GM12801 (cell line): ENCODE measurements around the gene TMEM63A.

Experiments used
- TF ChIP-seq, protein P1 (sequence below): IDR thresholded peaks from one replicate; pipeline ENCODE4 v1.5.1; 2011; ENCODE audit warnings: control low read depth; ENCODE audit not compliant: insufficient read length; ENCODE audit errors: extremely low read depth

The TMEM63A gene

DNA sequence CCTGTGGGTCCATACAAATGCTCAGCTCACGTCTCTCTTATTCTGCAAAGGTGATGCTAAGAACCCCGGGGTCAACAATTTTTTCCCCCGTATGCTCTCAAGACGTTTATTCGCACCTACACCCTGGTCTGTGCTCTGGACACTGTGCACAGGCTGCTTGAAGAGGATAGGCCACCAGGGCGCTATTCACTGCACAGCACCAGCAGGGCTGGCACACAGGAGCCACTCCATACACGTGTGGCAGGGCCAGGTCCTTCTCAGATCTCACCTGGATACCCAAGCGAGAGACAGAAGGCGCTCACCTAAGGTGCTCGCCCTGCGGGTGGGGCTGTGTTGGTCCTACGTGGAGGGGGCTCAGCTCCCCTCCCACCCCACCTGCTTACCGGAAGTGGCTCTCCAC lies 16.7 kb downstream of the TMEM63A start:
- TF ChIP-seq, protein P1, sequence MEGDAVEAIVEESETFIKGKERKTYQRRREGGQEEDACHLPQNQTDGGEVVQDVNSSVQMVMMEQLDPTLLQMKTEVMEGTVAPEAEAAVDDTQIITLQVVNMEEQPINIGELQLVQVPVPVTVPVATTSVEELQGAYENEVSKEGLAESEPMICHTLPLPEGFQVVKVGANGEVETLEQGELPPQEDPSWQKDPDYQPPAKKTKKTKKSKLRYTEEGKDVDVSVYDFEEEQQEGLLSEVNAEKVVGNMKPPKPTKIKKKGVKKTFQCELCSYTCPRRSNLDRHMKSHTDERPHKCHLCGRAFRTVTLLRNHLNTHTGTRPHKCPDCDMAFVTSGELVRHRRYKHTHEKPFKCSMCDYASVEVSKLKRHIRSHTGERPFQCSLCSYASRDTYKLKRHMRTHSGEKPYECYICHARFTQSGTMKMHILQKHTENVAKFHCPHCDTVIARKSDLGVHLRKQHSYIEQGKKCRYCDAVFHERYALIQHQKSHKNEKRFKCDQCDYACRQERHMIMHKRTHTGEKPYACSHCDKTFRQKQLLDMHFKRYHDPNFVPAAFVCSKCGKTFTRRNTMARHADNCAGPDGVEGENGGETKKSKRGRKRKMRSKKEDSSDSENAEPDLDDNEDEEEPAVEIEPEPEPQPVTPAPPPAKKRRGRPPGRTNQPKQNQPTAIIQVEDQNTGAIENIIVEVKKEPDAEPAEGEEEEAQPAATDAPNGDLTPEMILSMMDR: no peak

DNA sequence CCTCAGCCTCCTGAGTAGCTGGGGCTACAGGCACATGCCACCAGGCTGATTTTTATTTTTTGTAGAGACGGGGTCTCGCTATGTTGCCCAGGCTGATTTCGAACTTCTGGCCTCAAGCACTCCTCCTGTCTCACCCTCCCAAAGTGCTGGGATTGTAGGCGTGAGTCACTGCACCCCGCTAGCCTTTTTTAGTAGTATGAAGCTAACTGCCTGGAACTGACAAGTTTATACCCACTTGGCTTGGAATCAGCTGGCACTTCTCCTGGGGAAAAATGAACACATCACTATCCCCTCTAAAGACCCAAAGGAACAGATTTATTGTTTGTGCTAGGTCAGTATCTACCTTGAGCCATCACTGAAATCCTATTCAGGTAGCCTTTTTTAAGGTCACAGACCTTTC lies 19.0 kb downstream of the TMEM63A start:
- TF ChIP-seq, protein P1: no peak

GRCh38 chr1:225862581-225862950 lies 19.6 kb downstream of the TMEM63A start:
- TF ChIP-seq, protein P1: no peak

DNA sequence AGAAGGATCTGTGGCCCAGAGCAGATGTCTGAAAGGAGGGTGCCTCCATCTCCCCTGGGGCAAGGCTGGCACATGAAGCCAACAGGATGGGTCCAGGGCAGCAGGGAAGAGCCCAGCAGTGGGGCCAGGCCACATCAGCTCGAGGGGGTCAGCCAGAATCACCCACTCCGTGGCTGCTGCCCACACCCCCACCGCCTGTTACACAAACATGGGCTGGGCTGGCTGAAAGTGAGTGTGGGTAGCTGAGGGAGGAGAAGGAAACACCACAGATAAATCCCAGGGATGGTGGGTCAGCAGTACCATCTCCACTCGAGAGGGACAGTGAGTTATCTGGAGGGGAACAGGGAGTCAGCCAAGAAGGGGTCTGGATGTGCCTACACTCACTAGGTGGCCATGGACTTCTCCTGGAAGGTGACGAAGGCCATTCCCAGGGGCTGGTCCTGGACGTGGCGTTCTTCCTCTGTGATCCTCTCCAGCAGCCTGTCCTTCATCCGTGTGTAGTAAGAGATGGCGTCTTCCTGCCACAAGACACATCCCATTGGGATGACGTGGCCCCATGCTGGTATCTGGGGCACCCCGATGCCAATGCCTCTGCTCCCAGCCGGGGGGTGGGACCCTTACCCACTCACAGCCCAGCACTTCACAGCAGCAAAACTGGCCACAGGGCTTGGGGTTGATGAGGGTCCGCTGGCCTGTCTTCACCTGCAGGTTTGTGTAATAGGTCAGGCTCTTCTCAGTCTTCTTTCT lies 20.2 kb downstream of the TMEM63A start:
- TF ChIP-seq, protein P1: no peak

GRCh38 chr1:225860876-225861441 lies 21.2 kb downstream of the TMEM63A start:
- TF ChIP-seq, protein P1: no peak

GRCh38 chr1:225860107-225860506 lies 22.1 kb downstream of the TMEM63A start:
- TF ChIP-seq, protein P1: no peak

- TF ChIP-seq, protein P1: no peak
Measured at GRCh38 chr1:225859151-225859550, 23.0 kb downstream of the TMEM63A start.
